Measurements from ENCODE around the gene MANBA. TPM values are rescaled to one million over a fixed set of nuclear protein-coding genes. Genes with fewer than 3 reads are reported as not detected.

The MANBA gene
- total and polyA plus RNA-seq, 2 of the 4 experiments (the other 2 are of a cell fraction), result 11.5 to 17.2 TPM

- Histone ChIP-seq H3K36me3 (ENCODE audit: control insufficient read depth, insufficient read depth, low read length) (peaks cover 18% of the 10 kb centered on the region), H2AK9ac (replicated peaks; ENCODE audit: low read depth, low read length, poor library complexity) (no peak overlapping the region), H3K4ac (ENCODE audit: low read depth, low read length) (0 out of 2 replicates have a peak overlapping the region, but pooled peaks have one; percentile 21), H3K56ac (ENCODE audit: extremely low read depth, insufficient read depth, low read length) (no peak overlapping the region), H2AFZ (replicated peaks; ENCODE audit: low read length, poor library complexity) (no peak overlapping the region), H3K27ac (ENCODE audit: insufficient read depth, low read length) (no peak overlapping the region), H2BK20ac (ENCODE audit: low read depth, low read length) (no peak overlapping the region), H4K91ac (ENCODE audit: insufficient read depth, low read depth, low read length) (no peak overlapping the region), H4K8ac (ENCODE audit: low read depth in 2 of 2, low read length in 2 of 2) (peak overlapping the region in 1 of 2 experiments; percentile 48; a peak in 1 of 4 replicates), H4K20me1 (ENCODE audit: insufficient read depth, low read length) (no peaks in the 10 kb centered on the region), H3K27me3 (ENCODE audit: control insufficient read depth, insufficient read depth, low read length) (no peaks in the 10 kb centered on the region), H3K23ac (ENCODE audit: low read depth, low read length) (no peak overlapping the region; the same call in 1 of the 2 replicates), H2AK5ac (ENCODE audit: low read depth, low read length) (no peak overlapping the region), H3K9me3 (ENCODE audit: control insufficient read depth, insufficient read depth, low read length) (no peaks in the 10 kb centered on the region), H3K4me1 (ENCODE audit: control insufficient read depth, insufficient read depth, low read length) (no peaks in the 10 kb centered on the region; the same call in 1 of the 2 replicates), H4K5ac (ENCODE audit: low read depth, low read length) (peak overlapping the region; percentile 42; the same call in 1 of the 2 replicates), H3K4me2 (ENCODE audit: low read depth, low read length) (no peak overlapping the region), H2BK120ac (ENCODE audit: low read depth, low read length) (no peak overlapping the region), H3K14ac (replicated peaks; ENCODE audit: low read depth, low read length) (no peak overlapping the region), H2BK15ac (ENCODE audit: low read depth, low read length) (no peak overlapping the region), H3K18ac (ENCODE audit: low read depth, low read length) (no peak overlapping the region), H2BK5ac (ENCODE audit: low read depth, low read length, poor library complexity, severe bottlenecking) (no peak overlapping the region), H3K4me3 (ENCODE audit: insufficient read depth, low read depth, low read length) (no peak overlapping the region), H3K9ac (ENCODE audit: low read depth, low read length) (no peak overlapping the region), H3K9me1 (ENCODE audit: insufficient read depth, low read length) (0 out of 2 replicates have a peak, but pooled peaks cover 3% of the 10 kb centered on the region), H3K79me1 (ENCODE audit: low read depth in 1 of 2, low read length in 2 of 2) (0 out of 4 replicates have a peak, but pooled peaks cover 0 to 6% of the 10 kb centered on the region in 2 experiments)
- no TSS peak for BruUV-seq (replicated peaks)
- intact Hi-C loops (cut with micrococcal nuclease) (no loop called here), dilution Hi-C loops (cut with HindIII; ENCODE audit: low sequenced_read_pairs, unreplicated experiment) (no loop called here), in situ Hi-C loops (cut with MboI; ENCODE audit: low sequenced_read_pairs) (no loop called here)
- ATAC-seq (ENCODE audit: low read depth) (no peak), DNase-seq (peak; percentile 2)
- POLR2A ChIA-PET (ENCODE audit: unreplicated experiment), result no interaction called here
- no peak for TF ChIP-seq CEBPB (IDR thresholded peaks at IDR 0.05; ENCODE audit: low read depth, low read length)
- TF ChIP-seq RAD21 (IDR thresholded peaks at IDR 0.05; ENCODE audit: low read length), result no peak
- TF ChIP-seq FOS (IDR thresholded peaks at IDR 0.05; ENCODE audit: low read depth, low read length), result no peak
- no peak for TF ChIP-seq RCOR1 (IDR thresholded peaks at IDR 0.05; ENCODE audit: insufficient replicate concordance, low read length)
- no peak for TF ChIP-seq MXI1 (IDR thresholded peaks at IDR 0.05; ENCODE audit: borderline replicate concordance, low read depth, low read length)
- TF ChIP-seq, protein P1, sequence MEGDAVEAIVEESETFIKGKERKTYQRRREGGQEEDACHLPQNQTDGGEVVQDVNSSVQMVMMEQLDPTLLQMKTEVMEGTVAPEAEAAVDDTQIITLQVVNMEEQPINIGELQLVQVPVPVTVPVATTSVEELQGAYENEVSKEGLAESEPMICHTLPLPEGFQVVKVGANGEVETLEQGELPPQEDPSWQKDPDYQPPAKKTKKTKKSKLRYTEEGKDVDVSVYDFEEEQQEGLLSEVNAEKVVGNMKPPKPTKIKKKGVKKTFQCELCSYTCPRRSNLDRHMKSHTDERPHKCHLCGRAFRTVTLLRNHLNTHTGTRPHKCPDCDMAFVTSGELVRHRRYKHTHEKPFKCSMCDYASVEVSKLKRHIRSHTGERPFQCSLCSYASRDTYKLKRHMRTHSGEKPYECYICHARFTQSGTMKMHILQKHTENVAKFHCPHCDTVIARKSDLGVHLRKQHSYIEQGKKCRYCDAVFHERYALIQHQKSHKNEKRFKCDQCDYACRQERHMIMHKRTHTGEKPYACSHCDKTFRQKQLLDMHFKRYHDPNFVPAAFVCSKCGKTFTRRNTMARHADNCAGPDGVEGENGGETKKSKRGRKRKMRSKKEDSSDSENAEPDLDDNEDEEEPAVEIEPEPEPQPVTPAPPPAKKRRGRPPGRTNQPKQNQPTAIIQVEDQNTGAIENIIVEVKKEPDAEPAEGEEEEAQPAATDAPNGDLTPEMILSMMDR (conservative IDR thresholded peaks at IDR 0.05; ENCODE audit: low read depth, low read length), result no peak
- TF ChIP-seq, protein P2, sequence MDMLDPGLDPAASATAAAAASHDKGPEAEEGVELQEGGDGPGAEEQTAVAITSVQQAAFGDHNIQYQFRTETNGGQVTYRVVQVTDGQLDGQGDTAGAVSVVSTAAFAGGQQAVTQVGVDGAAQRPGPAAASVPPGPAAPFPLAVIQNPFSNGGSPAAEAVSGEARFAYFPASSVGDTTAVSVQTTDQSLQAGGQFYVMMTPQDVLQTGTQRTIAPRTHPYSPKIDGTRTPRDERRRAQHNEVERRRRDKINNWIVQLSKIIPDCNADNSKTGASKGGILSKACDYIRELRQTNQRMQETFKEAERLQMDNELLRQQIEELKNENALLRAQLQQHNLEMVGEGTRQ (IDR thresholded peaks at IDR 0.05; ENCODE audit: low read depth, low read length), result no peak
- TF ChIP-seq BHLHE40 (IDR thresholded peaks at IDR 0.05; ENCODE audit: low read depth, low read length), result no peak
- no peak for TF ChIP-seq NFE2L2 (IDR thresholded peaks at IDR 0.05; ENCODE audit: low read depth, low read length)
- TF ChIP-seq MAFK (IDR thresholded peaks at IDR 0.05; ENCODE audit: low read depth, low read length), result no peak
- TF ChIP-seq SMC3 (IDR thresholded peaks at IDR 0.05; ENCODE audit: low read depth, low read length), result no peak
- TF ChIP-seq CHD1 (IDR thresholded peaks at IDR 0.05; ENCODE audit: low read depth, low read length), result no peak
- TF ChIP-seq ELK1 (IDR thresholded peaks at IDR 0.05; ENCODE audit: borderline replicate concordance, low read depth, low read length), result no peak
- no peak for TF ChIP-seq MAZ (IDR thresholded peaks at IDR 0.05; ENCODE audit: borderline replicate concordance, low read depth, low read length)
- no peak for TF ChIP-seq RFX5 (IDR thresholded peaks at IDR 0.05; ENCODE audit: low read depth, low read length)
- no peak for TF ChIP-seq POLR2A (IDR thresholded peaks at IDR 0.05; ENCODE audit: low read depth, low read length)
- no CpG with 5 or more reads among the region's 3 CpGs for WGBS, 2 experiments (ENCODE audit: extremely low coverage in 2 of 2, insufficient read length in 1 of 2)
- CTCF ChIA-PET, result no interaction called here
These were observed 95.2 kb downstream of the MANBA start for GRCh38 chr4:102665527-102665926.
